Measurements from ENCODE around the gene ELAVL1.

Gene ELAVL1

DNA sequence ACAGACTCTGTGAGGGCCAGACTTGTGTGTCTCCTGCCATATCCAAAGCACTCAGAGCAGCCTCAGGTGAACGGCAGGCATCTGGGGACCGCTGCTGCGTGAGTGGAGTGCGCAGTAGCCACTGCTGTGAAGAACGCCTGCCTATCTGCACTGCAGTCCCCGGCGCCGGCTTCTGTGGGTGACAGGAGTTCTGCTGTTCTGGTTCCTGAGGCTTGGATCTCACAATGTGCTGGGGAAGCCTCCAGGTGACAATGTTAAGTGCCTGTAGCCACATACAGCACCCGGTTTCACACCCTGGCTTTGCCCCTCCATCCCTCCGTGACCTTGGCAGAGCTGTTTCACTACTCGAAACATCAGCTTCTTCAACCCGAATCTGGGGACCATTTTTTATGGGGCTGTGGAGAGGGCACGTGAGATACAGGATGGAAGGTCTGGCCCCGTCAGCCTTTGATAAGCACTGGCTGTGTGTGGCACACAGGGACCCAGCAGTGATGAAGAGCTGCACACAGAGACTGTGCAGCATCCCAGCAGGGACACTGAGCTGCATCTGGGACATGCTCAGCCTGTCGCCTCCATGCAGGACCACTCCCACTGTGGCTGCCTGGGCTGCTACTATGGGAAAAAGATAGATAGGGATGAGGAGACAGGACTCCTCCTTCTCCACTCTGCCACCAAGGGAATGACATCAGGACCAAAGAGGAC is 28.3 kb downstream of the ELAVL1 start:
- Histone ChIP-seq H3K9me3 (ENCODE audit: control insufficient read depth in 1 of 2, low read length in 2 of 2) (no peaks in the 10 kb centered on the region), H3K27me3 (ENCODE audit: low read depth, low read length) (no peaks in the 10 kb centered on the region), H3K4me3 (ENCODE audit: low read depth in 1 of 2, low read length in 2 of 2) (no peak overlapping the region), H3K36me3 (ENCODE audit: control insufficient read depth in 1 of 2, insufficient read depth in 2 of 2, low read length in 2 of 2) (peaks cover 36 to 81% of the 10 kb centered on the region in 2 donors), H3K4me1 (ENCODE audit: control insufficient read depth in 1 of 2, insufficient read depth in 2 of 2, low read length in 2 of 2) (no peaks in the 10 kb centered on the region), H3K27ac (ENCODE audit: low read length) (no peak overlapping the region)

DNA sequence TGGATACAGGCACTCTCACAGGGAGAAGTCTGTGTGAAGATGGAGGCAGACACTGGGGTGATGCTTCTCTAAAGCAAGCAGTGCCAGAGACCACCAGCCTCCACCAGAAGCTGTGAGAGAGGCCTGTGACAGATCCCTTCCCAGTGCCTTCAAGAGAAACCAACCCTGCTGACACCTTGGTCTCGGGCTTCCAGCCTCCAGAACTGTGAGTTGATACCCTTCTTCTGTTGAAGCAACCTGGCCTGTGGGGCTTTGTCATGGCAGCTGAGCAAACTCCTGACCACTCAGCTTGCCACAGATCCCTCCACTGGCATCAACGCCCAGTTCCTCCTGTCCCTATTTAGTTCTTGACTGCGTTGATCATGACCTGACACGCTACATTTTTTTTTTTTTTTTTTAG is 29.0 kb downstream of the ELAVL1 start:
- Histone ChIP-seq H3K27ac (ENCODE audit: low read length) (no peak overlapping the region), H3K9me3 (ENCODE audit: control insufficient read depth in 1 of 2, low read length in 2 of 2) (no peaks in the 10 kb centered on the region), H3K27me3 (ENCODE audit: low read depth, low read length) (no peaks in the 10 kb centered on the region), H3K4me1 (ENCODE audit: control insufficient read depth in 1 of 2, insufficient read depth in 2 of 2, low read length in 2 of 2) (no peaks in the 10 kb centered on the region), H3K4me3 (ENCODE audit: low read depth in 1 of 2, low read length in 2 of 2) (no peak overlapping the region), H3K36me3 (ENCODE audit: control insufficient read depth in 1 of 2, insufficient read depth in 2 of 2, low read length in 2 of 2) (peaks cover 42 to 81% of the 10 kb centered on the region in 2 donors)

DNA sequence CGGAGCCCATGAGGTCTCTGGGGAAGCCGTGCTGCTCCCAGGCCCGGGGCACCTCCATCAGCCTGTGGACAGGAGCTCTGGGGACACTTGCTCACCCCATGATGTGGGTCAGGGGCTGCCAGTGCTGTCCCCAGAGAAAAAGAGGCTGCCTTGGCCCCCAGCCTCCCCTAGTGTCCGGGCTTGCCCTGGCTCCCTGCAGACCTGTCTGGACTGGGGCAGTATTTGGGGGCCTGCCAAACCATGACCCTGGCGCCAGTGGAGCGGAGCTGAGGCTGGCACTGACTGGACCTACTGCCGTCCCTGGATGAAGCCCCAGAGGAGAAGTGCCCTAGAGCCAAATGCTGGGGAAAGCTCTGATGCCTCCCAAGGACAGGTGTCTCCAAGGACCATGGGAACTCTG is 30.4 kb downstream of the ELAVL1 start:
- Histone ChIP-seq H3K4me1 (ENCODE audit: control insufficient read depth in 1 of 2, insufficient read depth in 2 of 2, low read length in 2 of 2) (no peaks in the 10 kb centered on the region), H3K36me3 (ENCODE audit: control insufficient read depth in 1 of 2, insufficient read depth in 2 of 2, low read length in 2 of 2) (peaks cover 33 to 77% of the 10 kb centered on the region in 2 donors), H3K4me3 (ENCODE audit: low read depth in 1 of 2, low read length in 2 of 2) (no peak overlapping the region), H3K27me3 (ENCODE audit: low read depth, low read length) (no peaks in the 10 kb centered on the region), H3K27ac (ENCODE audit: low read length) (no peak overlapping the region), H3K9me3 (ENCODE audit: control insufficient read depth in 1 of 2, low read length in 2 of 2) (no peaks in the 10 kb centered on the region)

DNA sequence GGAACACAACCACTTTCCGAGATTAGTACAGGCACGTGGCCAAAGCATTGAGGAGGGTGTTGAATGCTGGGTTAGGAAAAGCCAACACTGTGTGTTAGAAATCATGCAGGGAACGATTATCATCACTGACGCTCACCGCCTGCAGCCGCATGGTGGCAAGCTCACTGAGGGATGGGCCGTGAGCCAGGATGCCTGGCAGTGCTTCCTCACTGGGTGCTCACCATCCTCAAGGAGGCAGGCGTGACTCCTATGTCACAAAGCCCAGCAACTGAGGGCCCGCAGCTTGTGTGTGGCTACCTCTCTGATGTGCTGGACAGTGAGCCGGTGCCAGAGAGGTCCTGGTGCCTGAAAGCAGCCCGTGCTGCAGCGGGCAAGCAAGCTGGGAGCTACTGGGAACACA is 31.6 kb downstream of the ELAVL1 start:
- H3K9me3 ChIP-seq (ENCODE audit: control insufficient read depth in 1 of 2, low read length in 2 of 2) = no peaks in the 10 kb centered on the region
- H3K4me1 ChIP-seq (ENCODE audit: control insufficient read depth in 1 of 2, insufficient read depth in 2 of 2, low read length in 2 of 2) = no peaks in the 10 kb centered on the region
- H3K4me3 ChIP-seq (ENCODE audit: low read depth in 1 of 2, low read length in 2 of 2) = no peak overlapping the region
- H3K27me3 ChIP-seq (ENCODE audit: low read depth, low read length) = no peaks in the 10 kb centered on the region
- H3K27ac ChIP-seq (ENCODE audit: low read length) = no peak overlapping the region
- peaks cover 33 to 74% of the 10 kb centered on the region in 2 donors for H3K36me3 ChIP-seq (ENCODE audit: control insufficient read depth in 1 of 2, insufficient read depth in 2 of 2, low read length in 2 of 2)

DNA sequence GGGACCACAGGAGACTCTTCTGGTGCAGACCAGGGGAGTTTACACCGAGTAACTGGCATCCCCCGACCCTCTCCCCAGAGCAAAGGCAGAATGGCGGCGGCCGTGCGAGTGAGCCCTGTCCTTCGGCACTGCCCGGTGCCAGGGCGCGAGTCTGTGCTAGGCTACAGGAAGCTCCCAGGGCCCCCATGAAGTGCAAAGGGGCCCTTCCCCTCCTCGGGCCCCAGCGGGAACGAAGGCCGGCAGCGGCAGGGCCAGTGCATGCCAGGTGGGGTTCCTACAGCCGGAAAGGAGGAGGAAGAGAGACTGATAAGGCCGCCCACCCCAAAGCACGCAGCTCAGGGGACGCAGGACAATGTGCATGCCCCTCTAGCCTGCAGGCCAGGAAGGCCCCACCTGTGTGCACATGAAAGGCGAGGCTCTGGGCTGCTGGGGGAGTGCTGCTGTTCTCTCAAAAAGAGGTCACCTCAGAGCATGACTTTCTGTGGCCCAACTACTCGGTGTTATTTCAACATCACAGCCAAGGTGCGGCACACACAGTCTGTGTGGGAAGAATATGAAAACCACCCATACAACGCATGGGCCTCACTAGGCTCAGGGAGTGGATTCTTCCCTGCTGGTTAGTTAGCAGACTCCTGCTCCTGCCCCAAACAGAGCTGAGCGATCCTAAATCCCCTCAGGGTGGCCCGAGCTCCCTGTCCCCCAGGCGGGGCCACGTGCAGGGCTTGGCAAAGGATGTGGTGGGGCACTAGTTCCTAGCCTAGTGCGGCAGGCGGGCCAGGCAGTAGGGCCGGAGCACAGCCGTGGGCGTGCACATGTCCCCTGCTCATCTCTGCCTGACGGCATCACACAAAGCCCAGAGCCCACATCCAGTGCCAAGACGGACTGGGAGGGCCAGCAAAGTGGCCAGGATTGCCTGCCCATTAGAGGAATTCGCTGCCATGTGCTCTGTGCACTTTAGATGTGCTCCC is 33.6 kb downstream of the ELAVL1 start:
- no peaks in the 10 kb centered on the region for H3K4me1 ChIP-seq (ENCODE audit: control insufficient read depth in 1 of 2, insufficient read depth in 2 of 2, low read length in 2 of 2)
- no peaks in the 10 kb centered on the region for H3K27me3 ChIP-seq (ENCODE audit: low read depth, low read length)
- H3K9me3 ChIP-seq (ENCODE audit: control insufficient read depth in 1 of 2, low read length in 2 of 2) = no peaks in the 10 kb centered on the region
- no peak overlapping the region for H3K27ac ChIP-seq (ENCODE audit: low read length)
- no peak overlapping the region for H3K4me3 ChIP-seq (ENCODE audit: low read depth in 1 of 2, low read length in 2 of 2)
- peaks cover 31 to 79% of the 10 kb centered on the region in 2 donors for H3K36me3 ChIP-seq (ENCODE audit: control insufficient read depth in 1 of 2, insufficient read depth in 2 of 2, low read length in 2 of 2)

DNA sequence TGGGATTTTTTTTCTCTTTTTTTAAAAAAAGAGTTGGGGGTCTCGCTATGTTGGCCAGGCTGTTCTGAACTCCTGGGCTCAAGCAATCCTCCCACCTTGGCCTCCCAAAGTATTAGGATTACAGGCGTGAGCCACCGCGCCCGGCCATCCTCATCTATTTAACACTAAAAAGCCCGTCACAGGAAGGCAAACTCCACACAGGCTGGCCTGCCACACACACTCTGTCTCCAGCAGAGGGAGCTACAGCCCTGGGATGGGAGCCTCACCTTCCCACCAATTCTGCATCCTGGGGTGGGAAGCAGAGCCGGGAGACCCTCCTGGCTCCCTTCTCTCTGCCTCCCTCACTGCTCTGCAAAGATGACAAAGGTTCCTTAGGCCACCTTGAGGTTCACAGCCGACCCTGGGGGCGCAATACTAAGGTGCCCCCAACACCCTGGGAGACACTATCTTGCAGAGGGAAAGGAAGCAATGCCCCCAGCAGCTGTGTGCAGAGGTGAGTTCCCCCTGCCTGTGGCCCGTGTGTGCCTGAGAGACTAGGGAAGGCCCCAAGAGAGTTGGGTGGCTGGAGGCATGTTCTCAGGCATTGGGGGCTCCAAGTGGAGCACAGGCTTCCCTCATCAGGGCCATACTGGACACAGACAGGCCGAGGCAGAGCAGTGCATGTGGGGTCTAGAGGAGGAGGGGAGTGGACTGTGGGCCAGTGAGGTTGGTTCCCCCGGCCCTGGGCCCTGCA is 34.6 kb downstream of the ELAVL1 start:
- Histone ChIP-seq H3K4me1 (ENCODE audit: control insufficient read depth in 1 of 2, insufficient read depth in 2 of 2, low read length in 2 of 2) (no peaks in the 10 kb centered on the region), H3K9me3 (ENCODE audit: control insufficient read depth in 1 of 2, low read length in 2 of 2) (no peaks in the 10 kb centered on the region), H3K4me3 (ENCODE audit: low read depth in 1 of 2, low read length in 2 of 2) (no peak overlapping the region), H3K27ac (ENCODE audit: low read length) (no peak overlapping the region), H3K36me3 (ENCODE audit: control insufficient read depth in 1 of 2, insufficient read depth in 2 of 2, low read length in 2 of 2) (peaks cover 38 to 83% of the 10 kb centered on the region in 2 donors), H3K27me3 (ENCODE audit: low read depth, low read length) (no peaks in the 10 kb centered on the region)

DNA sequence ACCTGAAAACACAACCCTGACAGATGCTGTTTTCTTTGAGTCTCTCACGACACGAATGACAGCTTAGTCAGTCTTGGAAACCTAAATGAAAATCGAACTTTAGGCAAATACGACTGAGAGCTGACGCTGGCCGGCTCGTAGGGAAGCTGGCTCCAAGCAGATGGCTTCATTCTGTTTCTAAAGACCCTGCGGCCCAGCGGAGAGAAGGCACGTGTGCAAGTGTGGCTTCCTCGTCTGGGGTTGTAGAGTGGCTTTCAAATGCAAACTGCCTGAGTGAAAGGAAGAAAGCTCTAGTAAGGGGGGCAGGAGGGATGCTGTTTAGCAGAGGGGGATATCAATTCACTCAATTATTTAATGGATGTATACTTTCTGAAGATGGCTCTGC is 35.9 kb downstream of the ELAVL1 start:
- H3K36me3 ChIP-seq (ENCODE audit: control insufficient read depth in 1 of 2, insufficient read depth in 2 of 2, low read length in 2 of 2) = peaks cover 32 to 87% of the 10 kb centered on the region in 2 donors
- H3K27ac ChIP-seq (ENCODE audit: low read length) = no peak overlapping the region
- H3K4me3 ChIP-seq (ENCODE audit: low read depth in 1 of 2, low read length in 2 of 2) = no peak overlapping the region
- H3K4me1 ChIP-seq (ENCODE audit: control insufficient read depth in 1 of 2, insufficient read depth in 2 of 2, low read length in 2 of 2) = no peaks in the 10 kb centered on the region
- H3K9me3 ChIP-seq (ENCODE audit: control insufficient read depth in 1 of 2, low read length in 2 of 2) = no peaks in the 10 kb centered on the region
- H3K27me3 ChIP-seq (ENCODE audit: low read depth, low read length) = no peaks in the 10 kb centered on the region

DNA sequence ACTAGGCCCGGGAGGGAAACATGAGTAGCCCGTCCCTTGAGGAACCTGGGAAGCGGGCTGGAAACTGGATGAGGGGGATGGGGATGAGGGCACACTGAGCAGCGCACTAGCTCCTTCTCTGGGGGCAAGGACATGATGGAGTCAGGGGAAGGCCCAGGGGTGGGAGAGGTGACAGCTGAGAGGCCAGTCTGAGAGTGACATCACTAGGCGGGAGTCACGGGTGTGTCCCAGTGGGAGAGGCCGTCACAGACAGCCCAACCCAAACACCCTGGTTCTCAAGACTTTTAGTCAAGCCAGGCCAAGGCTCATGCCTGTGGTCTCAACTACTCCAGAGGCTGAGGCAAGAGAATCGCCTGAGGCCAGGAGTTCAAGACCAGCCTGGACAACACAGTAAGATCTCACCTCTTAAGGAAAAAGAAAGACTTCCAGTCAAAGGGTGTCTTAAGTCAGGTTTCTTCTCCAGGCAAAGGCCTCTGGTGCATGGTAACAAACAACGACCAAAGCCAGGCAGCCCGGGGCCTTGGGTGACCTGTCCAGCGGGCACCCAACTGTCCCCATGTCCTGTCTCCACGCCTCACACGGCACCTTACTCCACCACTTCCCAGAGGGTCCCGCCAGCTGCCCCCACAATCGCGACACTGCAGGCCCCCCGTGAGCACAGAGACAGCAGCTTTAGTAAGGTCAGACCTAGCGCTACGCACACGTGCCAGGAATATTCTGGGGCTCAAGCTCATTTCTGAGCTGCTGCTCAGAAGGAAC is 36.5 kb downstream of the ELAVL1 start:
- Histone ChIP-seq H3K36me3 (ENCODE audit: control insufficient read depth in 1 of 2, insufficient read depth in 2 of 2, low read length in 2 of 2) (peaks cover 30 to 86% of the 10 kb centered on the region in 2 donors), H3K27ac (ENCODE audit: low read length) (no peak overlapping the region), H3K4me1 (ENCODE audit: control insufficient read depth in 1 of 2, insufficient read depth in 2 of 2, low read length in 2 of 2) (no peaks in the 10 kb centered on the region), H3K9me3 (ENCODE audit: control insufficient read depth in 1 of 2, low read length in 2 of 2) (no peaks in the 10 kb centered on the region), H3K4me3 (ENCODE audit: low read depth in 1 of 2, low read length in 2 of 2) (no peak overlapping the region), H3K27me3 (ENCODE audit: low read depth, low read length) (no peaks in the 10 kb centered on the region)

DNA sequence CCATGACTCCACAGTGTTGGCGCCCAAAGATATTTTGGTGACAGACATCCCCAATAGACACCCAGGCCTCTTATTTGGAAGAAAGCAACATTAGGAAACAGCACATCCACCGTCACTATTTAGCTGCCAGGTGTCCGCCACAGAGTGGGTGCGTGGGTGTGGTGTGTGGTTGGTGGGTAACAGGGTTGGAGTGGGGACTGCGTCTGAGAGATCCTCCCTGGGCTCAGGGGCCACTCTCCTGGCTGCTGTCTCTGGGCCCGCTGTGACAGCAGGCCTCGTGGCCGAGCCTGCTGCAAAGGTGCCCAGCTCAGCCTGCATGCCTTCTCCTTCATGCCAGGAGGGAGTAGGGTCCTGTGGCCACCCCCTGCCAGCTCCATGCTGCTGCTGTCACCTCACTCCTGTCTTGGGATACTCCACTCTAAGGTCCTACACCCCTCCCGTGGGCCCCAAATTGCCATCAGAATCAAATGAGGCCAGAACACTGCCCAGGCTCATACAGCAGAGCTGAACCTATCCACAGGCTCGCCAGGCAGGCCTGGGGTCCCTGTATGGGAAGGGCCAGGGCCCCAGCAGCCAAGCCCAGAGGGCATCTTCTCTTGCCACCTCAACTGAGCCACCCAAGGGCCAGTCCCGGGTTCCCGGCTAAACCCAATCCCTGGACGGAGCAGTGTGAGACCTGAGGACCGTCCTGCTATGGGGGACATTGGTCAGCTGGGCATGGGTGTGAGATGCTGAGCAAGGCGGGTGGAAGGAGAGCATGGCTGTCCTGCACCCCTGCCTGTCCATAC is 37.2 kb downstream of the ELAVL1 start:
- H3K27ac ChIP-seq (ENCODE audit: low read length) = no peak overlapping the region
- no peaks in the 10 kb centered on the region for H3K4me1 ChIP-seq (ENCODE audit: control insufficient read depth in 1 of 2, insufficient read depth in 2 of 2, low read length in 2 of 2)
- no peaks in the 10 kb centered on the region for H3K27me3 ChIP-seq (ENCODE audit: low read depth, low read length)
- no peaks in the 10 kb centered on the region for H3K9me3 ChIP-seq (ENCODE audit: control insufficient read depth in 1 of 2, low read length in 2 of 2)
- H3K4me3 ChIP-seq (ENCODE audit: low read depth in 1 of 2, low read length in 2 of 2) = no peak overlapping the region
- peaks cover 31 to 86% of the 10 kb centered on the region in 2 donors for H3K36me3 ChIP-seq (ENCODE audit: control insufficient read depth in 1 of 2, insufficient read depth in 2 of 2, low read length in 2 of 2)

DNA sequence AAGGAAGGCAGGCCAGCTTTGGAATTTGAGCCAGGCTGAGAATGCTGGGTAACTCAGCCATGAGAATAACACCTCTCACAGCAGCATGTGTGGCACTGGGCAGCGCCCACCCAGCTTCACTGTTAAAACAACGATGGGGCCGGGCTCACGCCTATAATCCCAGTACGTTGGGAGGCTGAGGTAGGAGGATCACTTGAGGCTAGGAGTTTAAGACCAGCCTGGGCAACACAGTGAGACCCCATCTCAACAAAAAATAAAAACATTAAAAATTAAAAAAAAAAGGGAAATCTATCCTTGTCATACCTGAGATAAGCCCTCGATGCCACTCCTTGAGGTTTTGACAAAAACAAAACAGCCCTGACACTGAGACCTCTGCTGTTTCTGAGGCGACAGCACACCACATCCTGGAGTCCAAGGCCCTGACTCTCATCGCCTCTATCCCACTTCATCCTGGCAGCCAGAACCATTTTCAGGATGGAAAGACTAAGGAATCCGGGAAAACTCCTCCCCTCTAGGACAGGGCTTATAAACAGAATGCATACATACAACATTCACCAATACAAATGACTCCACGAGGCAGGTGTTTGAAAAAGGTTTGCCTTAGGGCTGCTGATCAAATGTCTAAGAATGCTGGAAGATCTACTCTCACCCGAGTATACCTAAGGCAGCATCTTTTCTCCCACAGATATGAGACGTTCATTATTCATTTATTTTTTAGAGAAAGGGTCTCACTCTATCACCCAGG is 39.3 kb downstream of the ELAVL1 start:
- Histone ChIP-seq H3K4me3 (ENCODE audit: low read depth in 1 of 2, low read length in 2 of 2) (no peak overlapping the region), H3K27ac (ENCODE audit: low read length) (no peak overlapping the region), H3K36me3 (ENCODE audit: control insufficient read depth in 1 of 2, insufficient read depth in 2 of 2, low read length in 2 of 2) (peaks cover 38 to 80% of the 10 kb centered on the region in 2 donors), H3K9me3 (ENCODE audit: control insufficient read depth in 1 of 2, low read length in 2 of 2) (no peaks in the 10 kb centered on the region), H3K27me3 (ENCODE audit: low read depth, low read length) (no peaks in the 10 kb centered on the region), H3K4me1 (ENCODE audit: control insufficient read depth in 1 of 2, insufficient read depth in 2 of 2, low read length in 2 of 2) (no peaks in the 10 kb centered on the region)

Measured in muscle layer of duodenum (tissue), 2 donors.